HEK293 (cell line): Measurements from ENCODE around the gene WDR70.

ENCODE experiments used
- CTCF ChIA-PET: fragments of 350-600 bp; formaldehyde crosslinking; extraction: SDS; loops from one replicate; lab custom pipeline; 2021; ENCODE audit warnings: antibody characterized with exemption; lab: Yijun Ruan, JAX
- POLR2A ChIA-PET: fragments of 300-600 bp; formaldehyde crosslinking; extraction: SDS; loops from one replicate; lab custom pipeline; 2020; ENCODE audit warnings: antibody characterized with exemption, inconsistent platforms; lab: Yijun Ruan, JAX
- H3K27ac ChIP-seq: fragments of 200-500 bp; sonication (Bioruptor generic); 2 replicates; pipeline ENCODE4 v1.5.1; 2014; ENCODE audit warnings: low read depth, low read length, control low read depth, inconsistent platforms; ENCODE audit errors: extremely low read depth
- H3K36me3 ChIP-seq, 2 experiments: fragments of 200-500 bp in 1 of 2; sonication (Bioruptor generic) in 1 of 2; 1 replicate in 1 of 2; 2 replicates in 1 of 2; pipeline ENCODE4 v1.5.1; 2014 to 2017; ENCODE audit warnings: inconsistent platforms in 2 of 2, low read length in 2 of 2; ENCODE audit not compliant: control insufficient read depth in 2 of 2, insufficient read depth in 1 of 2
- H3K4me1 ChIP-seq: fragments of 200-500 bp; sonication (Bioruptor generic); 2 replicates; pipeline ENCODE4 v1.5.1; 2014; ENCODE audit warnings: mild to moderate bottlenecking, low read length, inconsistent platforms; ENCODE audit not compliant: control insufficient read depth, insufficient read depth
- H3K4me3 ChIP-seq: 2 replicates; pipeline ENCODE4 v1.5.1; 2011; ENCODE audit warnings: low read depth, mild to moderate bottlenecking, control low read depth, low read length, moderate library complexity
- H3K9me3 ChIP-seq: fragments of 200-500 bp; sonication (Bioruptor generic); 2 replicates; pipeline ENCODE4 v1.5.1; 2014; ENCODE audit warnings: low read depth, low read length, inconsistent platforms; ENCODE audit not compliant: control insufficient read depth, insufficient read depth
- EGR2 ChIP-seq: fragments of 450-650 bp; formaldehyde crosslinking; IDR thresholded peaks from 2 replicates; pipeline ENCODE4 v1.5.1; 2016; ENCODE audit warnings: low read depth, missing biosample characterization, missing genetic modification characterization
- HOXC10 ChIP-seq: sonication (generic); formaldehyde crosslinking; IDR thresholded peaks from 2 replicates; pipeline ENCODE4 v1.8.1; 2023; ENCODE audit warnings: mild to moderate bottlenecking, missing genetic modification reagents
- SP7 ChIP-seq: fragments of 450-650 bp; formaldehyde crosslinking; IDR thresholded peaks from 2 replicates; pipeline ENCODE4 v1.5.1; 2016; ENCODE audit warnings: missing biosample characterization, missing genetic modification characterization
- ZBTB17 ChIP-seq: fragments of 450-650 bp; formaldehyde crosslinking; IDR thresholded peaks from 2 replicates; pipeline ENCODE4 v1.5.1; 2016; ENCODE audit warnings: missing biosample characterization, missing genetic modification characterization
- ZBTB26 ChIP-seq: fragments of 450-650 bp; formaldehyde crosslinking; optimal IDR thresholded peaks from 2 replicates; pipeline ENCODE3; 2016; ENCODE audit warnings: missing biosample characterization, mild to moderate bottlenecking, missing genetic modification characterization
- ZNF16 ChIP-seq: fragments of 450-650 bp; formaldehyde crosslinking; IDR thresholded peaks from 2 replicates; pipeline ENCODE4 v1.5.1; 2016; ENCODE audit warnings: low read depth, missing biosample characterization, missing genetic modification characterization
- ZNF223 ChIP-seq: fragments of 450-650 bp; formaldehyde crosslinking; IDR thresholded peaks from 2 replicates; pipeline ENCODE4 v1.5.1; 2016; ENCODE audit warnings: missing biosample characterization, missing genetic modification characterization
- ZNF274 ChIP-seq, 2 experiments: fragments of 200-500 bp in 1 of 2; fragments of 450-650 bp in 1 of 2; sonication (Bioruptor generic) in 1 of 2; formaldehyde crosslinking in 1 of 2; IDR thresholded peaks; 2 replicates each; pipeline versions ENCODE4 v1.5.1 to v1.6.1; 2014 to 2016; ENCODE audit warnings: borderline replicate concordance in 1 of 2, inconsistent platforms in 1 of 2, low read length in 1 of 2, missing biosample characterization in 1 of 2, missing genetic modification characterization in 1 of 2
- ZNF302 ChIP-seq: fragments of 450-650 bp; formaldehyde crosslinking; IDR thresholded peaks from 2 replicates; pipeline ENCODE4 v1.5.1; 2016; ENCODE audit warnings: missing biosample characterization, missing genetic modification characterization, low read depth
- ZNF335 ChIP-seq: fragments of 450-650 bp; formaldehyde crosslinking; conservative IDR thresholded peaks from 2 replicates; pipeline ENCODE4 v1.5.1; 2016; ENCODE audit warnings: missing biosample characterization, missing genetic modification characterization
- ZNF341 ChIP-seq: fragments of 450-650 bp; formaldehyde crosslinking; IDR thresholded peaks from 2 replicates; pipeline ENCODE4; 2016; ENCODE audit warnings: low read depth, missing biosample characterization, missing genetic modification characterization
- ZNF37A ChIP-seq: fragments of 450-650 bp; IDR thresholded peaks from 2 replicates; pipeline ENCODE4 v1.5.1; 2018; ENCODE audit warnings: missing biosample characterization, missing genetic modification characterization
- ZNF510 ChIP-seq: fragments of 450-650 bp; formaldehyde crosslinking; IDR thresholded peaks from 2 replicates; pipeline ENCODE4 v1.5.1; 2018; ENCODE audit warnings: mild to moderate bottlenecking, missing genetic modification characterization, missing biosample characterization; ENCODE audit not compliant: insufficient replicate concordance
- ZNF530 ChIP-seq: fragments of 450-650 bp; formaldehyde crosslinking; IDR thresholded peaks from 2 replicates; pipeline ENCODE4 v1.5.1; 2016; ENCODE audit warnings: low read depth, missing biosample characterization, missing genetic modification characterization
- ZNF664 ChIP-seq: fragments of 450-650 bp; formaldehyde crosslinking; IDR thresholded peaks from 2 replicates; pipeline ENCODE4 v1.5.1; 2016; ENCODE audit warnings: missing biosample characterization, missing genetic modification characterization
- TF ChIP-seq, protein P1 (sequence below): fragments of 450-650 bp; formaldehyde crosslinking; IDR thresholded peaks from 2 replicates; pipeline ENCODE4 v1.5.1; 2016; ENCODE audit warnings: missing biosample characterization, missing genetic modification characterization
- TF ChIP-seq, protein P2 (sequence below): IDR thresholded peaks from 2 replicates; pipeline ENCODE4 v1.6.1; 2011; ENCODE audit warnings: mild to moderate bottlenecking, low read depth, low read length, borderline replicate concordance

WDR70 gene

GRCh38 chr5:37717613-37718431, 338.7 kb downstream of the WDR70 start (continued):
- TF ChIP-seq ZNF274 (IDR thresholded peaks at IDR 0.05; ENCODE audit: low read length) (no peak), ZNF274 (tag by site-specific recombination; IDR thresholded peaks at IDR 0.05; ENCODE audit: borderline replicate concordance) (no peak), EGR2 (tag by site-specific recombination) (no peak), ZNF302 (no peak), ZNF335 (tag by site-specific recombination) (peak; percentile 66), ZNF16 (tag by site-specific recombination) (no peak), ZNF37A (tag by site-specific recombination) (peak; percentile 77), ZBTB26 (tag by site-specific recombination) (no peak), SP7 (peak; percentile 94), HOXC10 (CRISPR knock-in tag) (no peak), ZBTB17 (tag by site-specific recombination) (peak; percentile 84), ZNF530 (tag by site-specific recombination) (no peak), ZNF223 (tag by site-specific recombination) (no peak), ZNF341 (no peak), ZNF510 (tag by site-specific recombination) (no peak), ZNF664 (tag by site-specific recombination) (no peak)
- TF ChIP-seq, protein P1, sequence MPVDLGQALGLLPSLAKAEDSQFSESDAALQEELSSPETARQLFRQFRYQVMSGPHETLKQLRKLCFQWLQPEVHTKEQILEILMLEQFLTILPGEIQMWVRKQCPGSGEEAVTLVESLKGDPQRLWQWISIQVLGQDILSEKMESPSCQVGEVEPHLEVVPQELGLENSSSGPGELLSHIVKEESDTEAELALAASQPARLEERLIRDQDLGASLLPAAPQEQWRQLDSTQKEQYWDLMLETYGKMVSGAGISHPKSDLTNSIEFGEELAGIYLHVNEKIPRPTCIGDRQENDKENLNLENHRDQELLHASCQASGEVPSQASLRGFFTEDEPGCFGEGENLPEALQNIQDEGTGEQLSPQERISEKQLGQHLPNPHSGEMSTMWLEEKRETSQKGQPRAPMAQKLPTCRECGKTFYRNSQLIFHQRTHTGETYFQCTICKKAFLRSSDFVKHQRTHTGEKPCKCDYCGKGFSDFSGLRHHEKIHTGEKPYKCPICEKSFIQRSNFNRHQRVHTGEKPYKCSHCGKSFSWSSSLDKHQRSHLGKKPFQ (tag by site-specific recombination) = peak; percentile 23; the same call in 1 of the 2 replicates

- Histone ChIP-seq H3K4me1 (peaks cover 31% of the 10 kb centered on the region), H3K36me3 (no peaks in the 10 kb centered on the region)
- POLR2A ChIA-PET = no interaction called here
- CTCF ChIA-PET = interaction anchor here (9.7 kb wide), 1 partner anchor 18 kb away, joined by 117 read pairs; no protein-coding TSS in a partner anchor
- TF ChIP-seq, protein P1 (tag by site-specific recombination) = no peak
- TF ChIP-seq, protein P2, sequence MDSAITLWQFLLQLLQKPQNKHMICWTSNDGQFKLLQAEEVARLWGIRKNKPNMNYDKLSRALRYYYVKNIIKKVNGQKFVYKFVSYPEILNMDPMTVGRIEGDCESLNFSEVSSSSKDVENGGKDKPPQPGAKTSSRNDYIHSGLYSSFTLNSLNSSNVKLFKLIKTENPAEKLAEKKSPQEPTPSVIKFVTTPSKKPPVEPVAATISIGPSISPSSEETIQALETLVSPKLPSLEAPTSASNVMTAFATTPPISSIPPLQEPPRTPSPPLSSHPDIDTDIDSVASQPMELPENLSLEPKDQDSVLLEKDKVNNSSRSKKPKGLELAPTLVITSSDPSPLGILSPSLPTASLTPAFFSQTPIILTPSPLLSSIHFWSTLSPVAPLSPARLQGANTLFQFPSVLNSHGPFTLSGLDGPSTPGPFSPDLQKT = no peak
- TF ChIP-seq, all 188 proteins: peak for 0
- no peak overlapping the region for H3K27ac ChIP-seq
- no peaks in the 10 kb centered on the region for H3K9me3 ChIP-seq
- H3K4me3 ChIP-seq = no peak overlapping the region
Measured at GRCh38 chr5:37720550-37720952, 341.4 kb downstream of the WDR70 start.
